Epithelial cell of esophagus (primary cell): ENCODE results near the gene RAB3IL1.

Experiments used
- DNase-seq: peaks from one replicate; pipeline ENCODE4 v3.0.0; 2010; ENCODE audit warnings: low read depth
- H3K4me3 ChIP-seq: 2 replicates; pipeline ENCODE4 v1.5.1; 2011; ENCODE audit warnings: mild to moderate bottlenecking, low read length, control low read depth
- CTCF ChIP-seq: IDR thresholded peaks from 2 replicates; pipeline ENCODE4 v1.5.1; 2011; ENCODE audit warnings: low read depth, mild to moderate bottlenecking, low read length, control low read depth, inconsistent platforms; ENCODE audit not compliant: insufficient read depth; ENCODE audit errors: missing control alignments

Gene RAB3IL1

DNA sequence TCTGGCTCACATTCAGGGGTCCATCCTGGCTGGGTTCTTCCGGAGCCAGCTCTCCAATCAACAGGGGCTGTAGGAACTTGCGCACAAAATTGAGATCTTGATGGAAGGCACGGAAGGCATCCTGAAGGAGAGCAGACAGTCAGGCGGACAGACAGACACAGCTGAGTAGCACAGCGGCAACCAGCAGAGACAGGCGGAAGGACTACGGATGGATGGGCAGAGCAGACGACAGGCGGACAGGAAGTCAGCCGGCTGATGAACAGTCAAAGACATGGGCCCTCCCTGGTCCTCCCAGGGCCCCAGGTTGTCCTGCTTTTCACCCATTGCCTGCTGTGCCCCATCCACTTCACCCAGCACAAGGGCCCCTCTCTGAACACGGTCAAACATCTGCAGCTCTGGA lies 37.3 kb downstream of the RAB3IL1 start:
- no peak overlapping the region for H3K4me3 ChIP-seq
- TF ChIP-seq CTCF, result no peak
- no peak for DNase-seq

DNA sequence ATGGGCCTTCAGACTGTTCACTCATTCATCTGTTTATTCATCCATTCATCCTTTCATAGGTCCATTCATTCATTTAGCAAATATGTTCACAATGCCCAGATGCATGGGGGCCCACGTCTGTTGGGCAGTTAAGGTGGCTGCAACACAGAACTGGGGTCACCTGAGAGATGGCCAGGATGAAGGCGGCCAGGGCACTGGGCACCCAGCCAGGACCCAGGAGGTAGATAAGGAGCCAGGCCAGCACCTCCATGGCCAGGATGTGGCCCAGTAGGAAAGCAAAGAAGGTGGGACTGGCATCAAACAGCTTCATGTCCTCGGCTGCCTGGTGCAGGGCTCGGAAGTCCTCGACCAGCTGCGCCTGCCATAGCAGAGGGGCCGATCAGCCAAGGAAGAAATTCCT lies 38.2 kb downstream of the RAB3IL1 start:
- no peak for TF ChIP-seq CTCF
- no peak for DNase-seq
- H3K4me3 ChIP-seq, result no peak overlapping the region

DNA sequence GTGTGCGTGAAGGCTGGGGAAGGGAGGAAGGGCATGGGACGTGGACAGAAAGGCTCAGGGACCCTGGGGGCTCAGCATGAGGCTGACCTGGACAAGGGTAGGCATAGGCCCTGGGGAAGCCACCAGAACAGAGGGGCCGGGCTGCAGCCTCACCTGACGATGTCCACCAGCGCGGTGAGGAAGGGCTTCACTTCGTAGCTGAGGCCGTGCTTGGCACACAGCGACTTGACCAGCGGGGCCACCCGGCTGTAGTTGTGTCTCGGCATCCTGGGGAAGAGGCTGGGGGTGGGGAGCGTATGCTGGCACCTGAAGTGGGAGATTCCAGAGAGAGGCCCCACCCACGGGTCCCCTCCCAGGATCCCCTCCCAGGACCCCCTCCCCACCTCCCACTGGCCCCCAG lies 41.7 kb downstream of the RAB3IL1 start:
- H3K4me3 ChIP-seq, result no peak overlapping the region
- no peak for DNase-seq
- TF ChIP-seq CTCF, result no peak

DNA sequence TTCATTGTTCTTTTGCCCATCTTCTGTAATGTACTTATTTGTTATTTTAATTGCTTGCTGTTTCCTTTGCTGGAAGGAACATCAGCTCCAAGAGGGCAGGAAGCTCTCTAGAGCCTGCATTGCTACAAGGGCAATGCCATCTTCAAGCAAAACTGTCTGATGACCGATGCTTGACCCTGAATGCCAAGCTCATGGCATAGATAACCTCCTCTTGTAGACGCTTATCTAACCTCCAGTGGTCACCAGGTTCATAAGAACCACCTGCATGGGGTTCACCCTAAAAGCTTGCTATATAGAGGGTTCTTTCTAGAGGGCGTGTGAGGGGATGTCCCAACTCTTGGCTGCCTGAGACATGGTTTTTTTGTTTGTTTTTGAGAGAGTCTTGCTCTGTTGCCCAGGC lies 42.5 kb downstream of the RAB3IL1 start:
- TF ChIP-seq CTCF, result no peak

DNA sequence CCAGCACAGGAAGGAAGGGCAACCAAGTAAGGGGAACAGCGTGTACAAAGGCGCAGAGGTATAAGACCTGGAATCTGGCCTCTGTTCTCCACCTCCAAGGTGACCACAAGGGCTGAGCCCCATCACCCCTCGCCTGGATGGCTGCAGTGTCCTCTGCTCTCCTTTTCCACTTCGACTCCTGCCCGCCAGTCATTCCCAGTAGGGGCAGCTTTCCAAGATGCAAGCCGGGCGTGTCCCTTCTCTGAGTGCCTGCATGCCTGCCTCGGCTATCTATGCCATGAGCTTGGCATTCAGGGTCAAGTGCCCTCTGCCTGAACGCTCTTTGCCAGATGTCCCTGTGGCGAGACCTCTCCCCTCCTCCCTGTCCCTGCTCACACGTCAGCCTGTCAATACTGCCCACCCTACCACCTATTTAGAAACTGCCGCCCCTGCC lies 43.0 kb downstream of the RAB3IL1 start:
- TF ChIP-seq CTCF, result no peak
- no peak for DNase-seq
- H3K4me3 ChIP-seq, result no peak overlapping the region

More for the DNA sequence above, 42.5 kb downstream of the RAB3IL1 start:
- DNase-seq, result no peak
- H3K4me3 ChIP-seq, result no peak overlapping the region

DNA sequence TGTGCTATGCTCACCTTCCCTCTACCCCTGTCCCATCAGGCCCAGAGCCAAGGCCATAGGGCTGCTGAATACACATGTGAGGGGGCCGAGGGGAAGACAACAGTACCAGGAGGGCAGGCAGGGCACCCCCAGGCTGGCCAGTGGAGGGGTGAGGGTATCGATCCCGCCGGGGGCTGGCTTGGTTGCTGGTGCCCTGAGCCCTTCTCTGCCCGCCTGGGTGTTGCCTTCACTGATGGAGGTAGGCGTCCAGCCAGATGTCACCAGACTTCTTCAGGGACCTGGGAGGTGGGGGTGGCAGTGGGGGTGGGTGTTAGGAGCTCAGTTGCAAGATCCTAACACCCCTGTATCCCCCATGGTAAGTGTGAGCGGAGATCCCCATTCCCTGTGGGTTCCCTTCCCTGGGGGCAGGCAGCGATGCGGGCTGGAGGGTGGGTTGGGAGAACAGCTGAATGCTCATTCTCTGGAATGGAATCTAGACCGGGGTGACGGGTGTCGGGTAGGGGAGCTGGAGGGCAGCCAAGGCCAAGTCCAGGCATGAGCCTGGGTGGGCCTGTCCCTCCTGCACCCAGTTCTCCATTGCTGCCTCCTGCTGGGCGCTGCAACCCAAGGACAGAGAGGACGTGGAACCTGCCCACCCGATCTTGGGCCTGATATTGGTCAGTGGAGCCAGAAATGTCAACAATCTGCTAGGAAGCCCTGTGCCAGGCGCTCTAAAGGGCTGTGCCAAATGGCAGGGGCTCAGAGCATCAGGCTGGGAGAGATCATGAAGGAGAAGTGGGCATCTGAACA lies 43.6 kb downstream of the RAB3IL1 start:
- H3K4me3 ChIP-seq, result no peak overlapping the region
- TF ChIP-seq CTCF, result no peak
- DNase-seq, result no peak
